IMR-90 (cell line): Measurements from ENCODE around the gene TMEM235. TPM values are rescaled to one million over a fixed set of nuclear protein-coding genes. Genes with fewer than 3 reads are reported as not detected.
A peak's percentile ranks its signal among the peaks of the same experiment; 100 is the strongest.

Experiments
- ATAC-seq: fragments of 200-7000 bp; cut with Tn5 transposase; 2 replicates; pipeline ENCODE4 v1.9.1; 2020; ENCODE audit warnings: low read depth, mild to moderate bottlenecking, moderate library complexity
- BruUV-seq: library from RNA; stranded (reverse); fragments of 400-500 nt; replicated peaks from 2 replicates; lab custom pipeline; 2021; lab: Mats Ljungman, UMichigan
- CTCF ChIA-PET: fragments of 300-600 bp; formaldehyde crosslinking; extraction: SDS; loops from one replicate; lab custom pipeline; 2021; ENCODE audit warnings: antibody characterized with exemption; lab: Yijun Ruan, JAX
- POLR2A ChIA-PET: fragments of 300-600 bp; sonication (Branson Sonifier 250); formaldehyde crosslinking; loops from one replicate; lab custom pipeline; 2022; ENCODE audit warnings: antibody characterized with exemption; ENCODE audit not compliant: unreplicated experiment; lab: Charles Lee
- DNase-seq: peaks from one replicate; pipeline ENCODE4 v3.0.0; 2013
- H2AFZ ChIP-seq: replicated peaks from 2 replicates; pipeline ENCODE3; 2013; ENCODE audit warnings: low read length, mild to moderate bottlenecking; ENCODE audit not compliant: poor library complexity
- H2AK5ac ChIP-seq: 2 replicates; pipeline ENCODE4 v1.6.1; 2013; ENCODE audit warnings: low read depth, low read length, inconsistent platforms
- H2AK9ac ChIP-seq: replicated peaks from 2 replicates; pipeline ENCODE3; 2013; ENCODE audit warnings: mild to moderate bottlenecking, low read depth, low read length, moderate library complexity; ENCODE audit not compliant: poor library complexity
- H2BK120ac ChIP-seq: 2 replicates; pipeline ENCODE4 v1.6.1; 2013; ENCODE audit warnings: low read depth, low read length, inconsistent platforms
- H2BK15ac ChIP-seq: 3 replicates; pipeline ENCODE4 v1.6.1; 2013; ENCODE audit warnings: low read depth, low read length, inconsistent platforms
- H2BK20ac ChIP-seq: 2 replicates; pipeline ENCODE4 v1.6.1; 2013; ENCODE audit warnings: low read depth, mild to moderate bottlenecking, inconsistent platforms, low read length, moderate library complexity
- H2BK5ac ChIP-seq: 2 replicates; pipeline ENCODE4 v1.6.1; 2013; ENCODE audit warnings: mild to moderate bottlenecking, low read depth, low read length, inconsistent platforms; ENCODE audit not compliant: poor library complexity, severe bottlenecking
- H3K14ac ChIP-seq: replicated peaks from 2 replicates; pipeline ENCODE4 v1.6.1; 2013; ENCODE audit warnings: low read depth, low read length, inconsistent platforms
- H3K18ac ChIP-seq: 2 replicates; pipeline ENCODE4 v1.6.1; 2013; ENCODE audit warnings: low read depth, low read length, control low read depth
- H3K23ac ChIP-seq: 2 replicates; pipeline ENCODE4 v1.6.1; 2013; ENCODE audit warnings: low read depth, low read length, inconsistent platforms
- H3K27ac ChIP-seq: 2 replicates; pipeline ENCODE4 v1.5.1; 2013; ENCODE audit warnings: mild to moderate bottlenecking, control low read depth, low read length; ENCODE audit not compliant: insufficient read depth
- H3K27me3 ChIP-seq: 2 replicates; pipeline ENCODE4 v1.6.1; 2013; ENCODE audit warnings: low read length; ENCODE audit not compliant: control insufficient read depth, insufficient read depth
- H3K36me3 ChIP-seq: 2 replicates; pipeline ENCODE4 v1.6.1; 2013; ENCODE audit warnings: low read length, mixed read lengths; ENCODE audit not compliant: control insufficient read depth, insufficient read depth
- H3K4ac ChIP-seq: 2 replicates; pipeline ENCODE4 v1.6.1; 2013; ENCODE audit warnings: low read depth, low read length, inconsistent platforms
- H3K4me1 ChIP-seq: 2 replicates; pipeline ENCODE4 v1.6.1; 2013; ENCODE audit warnings: low read length, mixed read lengths; ENCODE audit not compliant: control insufficient read depth, insufficient read depth
- H3K4me2 ChIP-seq: 2 replicates; pipeline ENCODE4 v1.6.1; 2013; ENCODE audit warnings: low read depth, mild to moderate bottlenecking, control low read depth, low read length, moderate library complexity
- H3K4me3 ChIP-seq: 2 replicates; pipeline ENCODE4 v1.5.1; 2013; ENCODE audit warnings: low read depth, mild to moderate bottlenecking, control low read depth, low read length, moderate library complexity; ENCODE audit not compliant: insufficient read depth
- H3K56ac ChIP-seq: 2 replicates; pipeline ENCODE4 v1.6.1; 2013; ENCODE audit warnings: low read length, inconsistent platforms; ENCODE audit not compliant: insufficient read depth; ENCODE audit errors: extremely low read depth
- H3K79me1 ChIP-seq, 2 experiments: 2 replicates each; pipeline ENCODE4 v1.6.1; 2013; ENCODE audit warnings: low read length in 2 of 2, inconsistent platforms in 1 of 2, low read depth in 1 of 2
- H3K9ac ChIP-seq: 2 replicates; pipeline ENCODE4 v1.6.1; 2013; ENCODE audit warnings: low read depth, low read length, control low read depth
- H3K9me1 ChIP-seq: 2 replicates; pipeline ENCODE4 v1.6.1; 2013; ENCODE audit warnings: low read length, inconsistent platforms; ENCODE audit not compliant: insufficient read depth
- H3K9me3 ChIP-seq: 2 replicates; pipeline ENCODE4 v1.6.1; 2013; ENCODE audit warnings: low read length; ENCODE audit not compliant: control insufficient read depth, insufficient read depth
- H4K20me1 ChIP-seq: 2 replicates; pipeline ENCODE4 v1.6.1; 2013; ENCODE audit warnings: low read length, inconsistent platforms; ENCODE audit not compliant: insufficient read depth
- H4K5ac ChIP-seq: 2 replicates; pipeline ENCODE4 v1.6.1; 2013; ENCODE audit warnings: mild to moderate bottlenecking, low read depth, low read length, control low read depth
- H4K8ac ChIP-seq, 2 experiments: 2 replicates each; pipeline ENCODE4 v1.6.1; 2013; ENCODE audit warnings: low read depth in 2 of 2, low read length in 2 of 2, control low read depth in 1 of 2, inconsistent platforms in 1 of 2
- H4K91ac ChIP-seq: 2 replicates; pipeline ENCODE4 v1.6.1; 2013; ENCODE audit warnings: low read depth, low read length, inconsistent platforms; ENCODE audit not compliant: insufficient read depth
- CTCF ChIP-seq: conservative IDR thresholded peaks from 2 replicates; pipeline ENCODE4 v1.5.1; 2012; ENCODE audit warnings: mild to moderate bottlenecking, low read depth, low read length, improper control_type of control experiment
- ELK1 ChIP-seq: fragments of 150-350 bp; IDR thresholded peaks from 2 replicates; pipeline ENCODE4 v1.6.1; 2016; ENCODE audit warnings: low read depth, mild to moderate bottlenecking, low read length, moderate library complexity, borderline replicate concordance
- FOS ChIP-seq: fragments of 150-350 bp; IDR thresholded peaks from 2 replicates; pipeline ENCODE4 v1.6.1; 2016; ENCODE audit warnings: low read depth, low read length
- MAFK ChIP-seq: IDR thresholded peaks from 2 replicates; pipeline ENCODE4 v1.6.1; 2012; ENCODE audit warnings: low read depth, low read length, improper control_type of control experiment
- MAZ ChIP-seq: IDR thresholded peaks from 2 replicates; pipeline ENCODE4 v1.6.1; 2012; ENCODE audit warnings: low read depth, mild to moderate bottlenecking, low read length, improper control_type of control experiment, moderate library complexity, borderline replicate concordance
- MXI1 ChIP-seq: IDR thresholded peaks from 2 replicates; pipeline ENCODE4 v1.6.1; 2012; ENCODE audit warnings: low read depth, mild to moderate bottlenecking, low read length, moderate library complexity, borderline replicate concordance
- WGBS, 2 experiments: methylation state at CpG; one replicate each; pipeline versions ENCODE4 v1.1.5 to v1.1.7; 2013; ENCODE audit warnings: missing lambda C conversion rate in 2 of 2; ENCODE audit not compliant: insufficient read length in 1 of 2; ENCODE audit errors: extremely low coverage in 2 of 2; 5-methylcytosine and 5-hydroxymethylcytosine counted together
- dilution Hi-C: fragments of 300-500 bp; cut with HindIII; formaldehyde crosslinking; loops from one replicate; pipeline ENCODE4 v1.14.3; 2018; ENCODE audit warnings: low sequenced_read_pairs; ENCODE audit not compliant: unreplicated experiment
- in situ Hi-C: fragments of 300-500 bp; cut with MboI; formaldehyde crosslinking; loops from 3 replicates; pipeline ENCODE4 v1.14.3; 2019; ENCODE audit warnings: low sequenced_read_pairs, inconsistent platforms, mixed read lengths
- intact Hi-C: fragments of 100-400 bp; cut with micrococcal nuclease; formaldehyde crosslinking; loops from 2 replicates; pipeline ENCODE4 v1.10.0; 2022
- polyA plus RNA-seq, 3 experiments: library from polyadenylated mRNA; depleted of rRNA; stranded (reverse); fragments of >200 nt; gene quantifications; 2 replicates each; pipeline ENCODE4 v1.2.3, GENCODE V29; 2012; ENCODE audit warnings: low replicate concordance in 1 of 3
- total RNA-seq: library from RNA; depleted of rRNA; stranded (reverse); fragments of >200 nt; gene quantifications from 2 replicates; pipeline ENCODE4 v1.2.3, GENCODE V29; 2012

TMEM235 gene
- total and polyA plus RNA-seq, 2 of the 4 experiments (the other 2 are of a cell fraction), result not detected

GRCh38 chr17:78214016-78214705 lies 17.3 kb upstream of the TMEM235 start, which contains the start of gene BIRC5:
Gene BIRC5 (plus strand): TSS chr17:78214253. CDS start chr17:78214317, 64 bp downstream.
- BruUV-seq, result TSS peak; percentile 64
- ATAC-seq, result peak; percentile 100
- Histone ChIP-seq H2BK20ac (no peak within 1 kb of the TSS), H4K20me1 (no peaks in the 10 kb centered on the region), H2BK5ac (peak within 1 kb of the TSS; percentile 69), H3K9me1 (0 out of 2 replicates have a peak, but pooled peaks cover 2% of the 10 kb centered on the region), H3K79me1 (peaks cover 6 to 18% of the 10 kb centered on the region in 2 experiments), H2AFZ (peak within 1 kb of the TSS; percentile 94), H4K91ac (peak within 1 kb of the TSS; percentile 90), H2AK5ac (peak within 1 kb of the TSS; percentile 5), H4K5ac (no peak within 1 kb of the TSS; the same call in 1 of the 2 replicates), H3K27ac (peak within 1 kb of the TSS; percentile 60; the same call in 1 of the 2 replicates), H2BK15ac (no peak within 1 kb of the TSS), H3K9me3 (no peaks in the 10 kb centered on the region), H3K18ac (no peak within 1 kb of the TSS), H3K4me2 (peak within 1 kb of the TSS; percentile 96), H4K8ac (peak within 1 kb of the TSS; percentile 46 to 66; a peak in 3 of 4 replicates), H3K4ac (peak within 1 kb of the TSS; percentile 44), H3K9ac (peak within 1 kb of the TSS; percentile 73; the same call in 1 of the 2 replicates), H3K4me1 (0 out of 2 replicates have a peak, but pooled peaks cover 1% of the 10 kb centered on the region), H2BK120ac (no peak within 1 kb of the TSS), H3K36me3 (no peaks in the 10 kb centered on the region; the same call in 1 of the 2 replicates), H3K14ac (peak within 1 kb of the TSS; percentile 67), H3K23ac (peak within 1 kb of the TSS; percentile 4; the same call in 1 of the 2 replicates), H3K56ac (peak within 1 kb of the TSS; percentile 48), H2AK9ac (peak within 1 kb of the TSS; percentile 83), H3K27me3 (no peaks in the 10 kb centered on the region; the same call in 1 of the 2 replicates), H3K4me3 (peak within 1 kb of the TSS; percentile 89)
- WGBS, 2 experiments, result 0% methylated on average over 28 of the region's 60 CpGs; no CpG with 5 or more reads in 1 of the 2 experiments
- intact Hi-C loops (no loop called here), in situ Hi-C loops (no loop called here), dilution Hi-C loops (no loop called here)
- TF ChIP-seq ELK1 (no peak), MAFK (no peak), MXI1 (peak; percentile 100), FOS (no peak), MAZ (peak; percentile 79; the same call in 1 of the 2 replicates), CTCF (no peak)
- DNase-seq, result peak; percentile 69
- ChIA-PET POLR2A (no interaction called here), CTCF (no interaction called here)
